GM23248 (cell line): Measurements from ENCODE around the gene PIEZO2. TPM values are rescaled to one million over a fixed set of nuclear protein-coding genes. Genes with fewer than 3 reads are reported as not detected.

Source experiments
- DNase-seq: peaks from one replicate; pipeline ENCODE4 v3.0.0-alpha.2; 2015
- H2AFZ ChIP-seq: fragments of 200-600 bp; sonication (generic); 2 replicates; pipeline ENCODE4 v1.6.1; 2016; ENCODE audit warnings: antibody characterized with exemption
- H3F3A ChIP-seq: fragments of 200-600 bp; sonication (generic); 2 replicates; pipeline ENCODE4 v1.6.1; 2016; ENCODE audit warnings: mild to moderate bottlenecking, antibody characterized with exemption, mixed run types; ENCODE audit not compliant: insufficient read depth
- H3K27ac ChIP-seq: fragments of 200-600 bp; sonication (generic); 2 replicates; pipeline ENCODE4 v1.5.1; 2016; ENCODE audit warnings: mild to moderate bottlenecking
- H3K27me3 ChIP-seq: fragments of 200-600 bp; sonication (generic); replicated peaks from 2 replicates; pipeline ENCODE4 v1.6.1; 2016; ENCODE audit warnings: mild to moderate bottlenecking; ENCODE audit not compliant: insufficient read depth
- H3K36me3 ChIP-seq: fragments of 200-600 bp; sonication (generic); 2 replicates; pipeline ENCODE4 v1.6.1; 2016; ENCODE audit warnings: low read depth, mild to moderate bottlenecking
- H3K4me1 ChIP-seq: fragments of 200-600 bp; sonication (generic); 2 replicates; pipeline ENCODE4 v1.6.1; 2016; ENCODE audit warnings: mild to moderate bottlenecking; ENCODE audit not compliant: insufficient read depth
- H3K4me2 ChIP-seq: fragments of 200-600 bp; sonication (generic); one replicate; pipeline ENCODE4 v1.6.1; 2016; ENCODE audit warnings: mild to moderate bottlenecking; ENCODE audit not compliant: unreplicated experiment
- H3K4me3 ChIP-seq: fragments of 200-600 bp; sonication (generic); 2 replicates; pipeline ENCODE4 v1.5.1; 2016; ENCODE audit warnings: mild to moderate bottlenecking
- H3K79me2 ChIP-seq: fragments of 200-600 bp; sonication (generic); 2 replicates; pipeline ENCODE4 v1.6.1; 2016; ENCODE audit warnings: mild to moderate bottlenecking; ENCODE audit not compliant: insufficient read depth
- H3K9ac ChIP-seq: fragments of 200-600 bp; sonication (generic); 2 replicates; pipeline ENCODE4 v1.6.1; 2016; ENCODE audit warnings: mild to moderate bottlenecking
- H3K9me2 ChIP-seq: fragments of 200-600 bp; sonication (generic); 2 replicates; pipeline ENCODE4 v1.6.1; 2016; ENCODE audit warnings: mixed run types, mild to moderate bottlenecking, moderate library complexity; ENCODE audit not compliant: insufficient read depth
- H3K9me3 ChIP-seq: fragments of 200-600 bp; sonication (generic); one replicate; pipeline ENCODE4 v1.6.1; 2017; ENCODE audit warnings: low read depth
- H4K20me1 ChIP-seq: fragments of 200-600 bp; sonication (generic); 2 replicates; pipeline ENCODE4 v1.6.0; 2016; ENCODE audit not compliant: insufficient read depth
- EZH2 ChIP-seq: fragments of 200-600 bp; sonication (generic); IDR thresholded peaks from 2 replicates; pipeline ENCODE4 v1.6.1; 2018; ENCODE audit warnings: antibody characterized with exemption, mild to moderate bottlenecking; ENCODE audit not compliant: insufficient read depth, poor library complexity, severe bottlenecking
- EZH2phosphoT487 ChIP-seq: fragments of 200-600 bp; sonication (generic); IDR thresholded peaks from 2 replicates; pipeline ENCODE4 v1.6.1; 2018; ENCODE audit warnings: antibody characterized with exemption, moderate library complexity, mild to moderate bottlenecking, low read depth; ENCODE audit not compliant: insufficient read depth
- WGBS, 2 experiments: methylation state at CpG; one replicate each; pipeline ENCODE4 v1.1.6; 2015 to 2017; ENCODE audit warnings: low lambda C conversion rate in 2 of 2, low coverage in 1 of 2; ENCODE audit errors: missing lambda C conversion rate in 2 of 2; 5-methylcytosine and 5-hydroxymethylcytosine counted together
- in situ Hi-C: fragments of 300-500 bp; cut with MboI; formaldehyde crosslinking; loops from 2 replicates; pipeline ENCODE4 v1.15.0; 2020
- polyA plus RNA-seq: library from polyadenylated mRNA; unstranded; fragments of >200 nt; fragmentation: Nextera tagmentation; extraction: Ambion mirVana; gene quantifications from 2 replicates; pipeline ENCODE4 v1.2.1, GENCODE V29; 2016
- total RNA-seq: library from RNA; depleted of rRNA; stranded (reverse); fragments of >200 nt; shearing (Covaris generic); gene quantifications from 2 replicates; pipeline ENCODE4 v1.2.3, GENCODE V29; 2014

The PIEZO2 gene
- total and polyA plus RNA-seq, 2 experiments from 2014 or later: 0.93 to 1.5 TPM

- no peak overlapping the region for H3K9ac ChIP-seq
- peaks cover 9% of the 10 kb centered on the region; the same call in 1 of the 2 replicates for H3F3A ChIP-seq
- H3K79me2 ChIP-seq: no peaks in the 10 kb centered on the region
- H3K9me3 ChIP-seq: no peaks in the 10 kb centered on the region
- TF ChIP-seq EZH2: no peak
- no peak for TF ChIP-seq EZH2phosphoT487
- H2AFZ ChIP-seq: no peak overlapping the region
- H3K27me3 ChIP-seq: no peaks in the 10 kb centered on the region
- 94 to 97% methylated on average over 1 of the region's 1 CpG for WGBS, 2 experiments
- H3K9me2 ChIP-seq: no peaks in the 10 kb centered on the region
- no peak overlapping the region for H3K4me2 ChIP-seq
- no peak overlapping the region for H3K27ac ChIP-seq
- no peaks in the 10 kb centered on the region for H4K20me1 ChIP-seq
- H3K4me1 ChIP-seq: peaks cover 6% of the 10 kb centered on the region
- H3K4me3 ChIP-seq: no peak overlapping the region
- in situ Hi-C loops: no loop called here
- H3K36me3 ChIP-seq: no peaks in the 10 kb centered on the region
- DNase-seq: no peak
These were observed 241.6 kb downstream of the PIEZO2 start for GRCh38 chr18:10907749-10908148.

GRCh38 chr18:10901329-10901728 is 248.0 kb downstream of the PIEZO2 start:
- H2AFZ ChIP-seq: no peak overlapping the region
- no peak overlapping the region for H3K4me2 ChIP-seq
- no peak for TF ChIP-seq EZH2phosphoT487
- TF ChIP-seq EZH2: no peak
- H3K27ac ChIP-seq: no peak overlapping the region
- no peak overlapping the region for H3K9ac ChIP-seq
- H3K4me3 ChIP-seq: no peak overlapping the region
- H3K27me3 ChIP-seq: no peaks in the 10 kb centered on the region
- 60 to 71% methylated on average over 2 of the region's 2 CpGs for WGBS, 2 experiments
- no peaks in the 10 kb centered on the region for H3K4me1 ChIP-seq
- no peak for DNase-seq
- no peaks in the 10 kb centered on the region for H3K9me3 ChIP-seq
- no peaks in the 10 kb centered on the region for H3F3A ChIP-seq
- H3K79me2 ChIP-seq: no peaks in the 10 kb centered on the region
- in situ Hi-C loops: no loop called here
- H3K9me2 ChIP-seq: no peaks in the 10 kb centered on the region
- H4K20me1 ChIP-seq: no peaks in the 10 kb centered on the region
- H3K36me3 ChIP-seq: no peaks in the 10 kb centered on the region

- in situ Hi-C loops: no loop called here
- DNase-seq: no peak
- no peaks in the 10 kb centered on the region for H3K9me3 ChIP-seq
- TF ChIP-seq EZH2: no peak
- no peak for TF ChIP-seq EZH2phosphoT487
- no peak overlapping the region for H3K4me3 ChIP-seq
- no peak overlapping the region for H2AFZ ChIP-seq
- no peaks in the 10 kb centered on the region for H3F3A ChIP-seq
- WGBS, 2 experiments: 79 to 80% methylated on average over 4 of the region's 4 CpGs
- no peaks in the 10 kb centered on the region for H3K9me2 ChIP-seq
- no peak overlapping the region for H3K27ac ChIP-seq
- no peaks in the 10 kb centered on the region for H3K79me2 ChIP-seq
- H3K4me1 ChIP-seq: no peaks in the 10 kb centered on the region
- no peak overlapping the region for H3K9ac ChIP-seq
- no peaks in the 10 kb centered on the region for H3K36me3 ChIP-seq
- H3K27me3 ChIP-seq: no peaks in the 10 kb centered on the region
- H3K4me2 ChIP-seq: no peak overlapping the region
- no peaks in the 10 kb centered on the region for H4K20me1 ChIP-seq
These were observed 248.9 kb downstream of the PIEZO2 start for GRCh38 chr18:10900435-10900834.

GRCh38 chr18:10899481-10899880 is 249.9 kb downstream of the PIEZO2 start:
- Histone ChIP-seq H3K27ac (no peak overlapping the region), H3K9me3 (no peaks in the 10 kb centered on the region), H3K36me3 (no peaks in the 10 kb centered on the region), H3K4me2 (no peak overlapping the region), H2AFZ (no peak overlapping the region), H3K9me2 (no peaks in the 10 kb centered on the region), H4K20me1 (no peaks in the 10 kb centered on the region), H3K79me2 (no peaks in the 10 kb centered on the region), H3K4me1 (no peaks in the 10 kb centered on the region), H3K27me3 (no peaks in the 10 kb centered on the region), H3K9ac (no peak overlapping the region), H3K4me3 (no peak overlapping the region), H3F3A (no peaks in the 10 kb centered on the region)
- no peak for DNase-seq
- in situ Hi-C loops: no loop called here
- WGBS, 2 experiments: 84 to 89% methylated on average over 1 of the region's 1 CpG
- TF ChIP-seq EZH2 (no peak), EZH2phosphoT487 (no peak)

GRCh38 chr18:10898417-10898974 is 250.9 kb downstream of the PIEZO2 start:
- H3K9me3 ChIP-seq: no peaks in the 10 kb centered on the region
- no peak for DNase-seq
- no peaks in the 10 kb centered on the region for H3F3A ChIP-seq
- no peaks in the 10 kb centered on the region for H4K20me1 ChIP-seq
- TF ChIP-seq EZH2phosphoT487: no peak
- H3K27me3 ChIP-seq: no peaks in the 10 kb centered on the region
- no peak overlapping the region for H2AFZ ChIP-seq
- WGBS, 2 experiments: 62 to 68% methylated on average over 4 of the region's 4 CpGs
- H3K4me1 ChIP-seq: no peaks in the 10 kb centered on the region
- no peaks in the 10 kb centered on the region for H3K9me2 ChIP-seq
- in situ Hi-C loops: no loop called here
- no peak overlapping the region for H3K9ac ChIP-seq
- no peak overlapping the region for H3K27ac ChIP-seq
- no peaks in the 10 kb centered on the region for H3K36me3 ChIP-seq
- H3K4me2 ChIP-seq: no peak overlapping the region
- H3K4me3 ChIP-seq: no peak overlapping the region
- no peaks in the 10 kb centered on the region for H3K79me2 ChIP-seq
